Neural cell (in vitro differentiated cells): Measurements from ENCODE around the gene PPP2R2D.

Source experiments
- CTCF ChIP-seq: fragments of 450-650 bp; IDR thresholded peaks from 2 replicates; pipeline ENCODE4 v1.5.1; 2014; ENCODE audit warnings: antibody characterized with exemption, mild to moderate bottlenecking, moderate library complexity; ENCODE audit not compliant: poor library complexity, severe bottlenecking
- RAD21 ChIP-seq: fragments of 450-650 bp; conservative IDR thresholded peaks from 2 replicates; pipeline ENCODE4 v1.6.1; 2014; ENCODE audit warnings: antibody characterized with exemption, mild to moderate bottlenecking, moderate library complexity
- TAF1 ChIP-seq: IDR thresholded peaks from 2 replicates; pipeline ENCODE4 v1.6.1; 2012; ENCODE audit warnings: low read depth

GRCh38 chr10:131915484-131915883 lies 14.7 kb downstream of the PPP2R2D start:
- TF ChIP-seq RAD21 (no peak), TAF1 (no peak), CTCF (no peak)
